MM.1S (cell line): ENCODE measurements around the gene TADA2B.

Source experiments
- DNase-seq: peaks from one replicate; pipeline ENCODE4 v3.0.0-alpha.2; 2015
- H2AFZ ChIP-seq: fragments of 300-600 bp; sonication (generic); 2 replicates; pipeline ENCODE4 v1.6.0; 2016; ENCODE audit warnings: antibody characterized with exemption, low read length
- H3F3A ChIP-seq: fragments of 300-600 bp; sonication (generic); 2 replicates; pipeline ENCODE4 v1.6.1; 2016; ENCODE audit warnings: mild to moderate bottlenecking, antibody characterized with exemption, low read length, moderate library complexity, mixed read lengths; ENCODE audit not compliant: insufficient read depth
- H3K27ac ChIP-seq: fragments of 300-600 bp; sonication (generic); 2 replicates; pipeline ENCODE4 v1.5.1; 2016; ENCODE audit warnings: mild to moderate bottlenecking, low read length
- H3K27me3 ChIP-seq: fragments of 300-600 bp; sonication (generic); replicated peaks from 2 replicates; pipeline ENCODE4 v1.6.0; 2016; ENCODE audit warnings: low read length; ENCODE audit not compliant: insufficient read depth
- H3K36me3 ChIP-seq: fragments of 300-600 bp; sonication (generic); replicated peaks from 2 replicates; pipeline ENCODE4 v1.6.1; 2016; ENCODE audit warnings: mild to moderate bottlenecking, low read length, mixed read lengths; ENCODE audit not compliant: insufficient read depth
- H3K4me1 ChIP-seq: fragments of 300-600 bp; sonication (generic); 2 replicates; pipeline ENCODE4 v1.6.1; 2016; ENCODE audit warnings: low read length, mixed read lengths
- H3K4me2 ChIP-seq: fragments of 300-600 bp; sonication (generic); 2 replicates; pipeline ENCODE4 v1.6.0; 2016; ENCODE audit warnings: low read depth, low read length
- H3K4me3 ChIP-seq: fragments of 300-600 bp; sonication (generic); 2 replicates; pipeline ENCODE4 v1.5.1; 2016; ENCODE audit warnings: low read length, mixed read lengths
- H3K79me2 ChIP-seq: fragments of 300-600 bp; sonication (generic); 2 replicates; pipeline ENCODE4 v1.6.1; 2016; ENCODE audit warnings: mixed run types, low read length, mixed read lengths
- H3K9ac ChIP-seq: fragments of 300-600 bp; sonication (generic); 2 replicates; pipeline ENCODE4 v1.6.1; 2016; ENCODE audit warnings: low read length, mixed read lengths
- H3K9me2 ChIP-seq: fragments of 300-600 bp; sonication (generic); replicated peaks from 2 replicates; pipeline ENCODE4 v1.6.1; 2016; ENCODE audit warnings: mild to moderate bottlenecking, low read length, mixed read lengths; ENCODE audit not compliant: insufficient read depth
- H3K9me3 ChIP-seq: fragments of 300-600 bp; sonication (generic); replicated peaks from 2 replicates; pipeline ENCODE4 v1.6.1; 2016; ENCODE audit warnings: mild to moderate bottlenecking, low read length, mixed read lengths; ENCODE audit not compliant: insufficient read depth
- H4K20me1 ChIP-seq: fragments of 300-600 bp; sonication (generic); 2 replicates; pipeline ENCODE4 v1.6.1; 2016; ENCODE audit warnings: mild to moderate bottlenecking, low read length, moderate library complexity, mixed read lengths; ENCODE audit not compliant: insufficient read depth
- CTCF ChIP-seq: fragments of 300-600 bp; sonication (generic); IDR thresholded peaks from 2 replicates; pipeline ENCODE4 v1.5.1; 2016; ENCODE audit warnings: antibody characterized with exemption, low read length, mixed read lengths
- EZH2 ChIP-seq: fragments of 300-600 bp; sonication (generic); optimal IDR thresholded peaks from 2 replicates; pipeline ENCODE3; 2017; ENCODE audit warnings: low read depth, mild to moderate bottlenecking, antibody characterized with exemption, low read length, mixed read lengths
- EZH2phosphoT487 ChIP-seq: fragments of 300-600 bp; sonication (generic); IDR thresholded peaks from 2 replicates; pipeline ENCODE4 v1.6.1; 2018; ENCODE audit warnings: antibody characterized with exemption, low read length

Gene TADA2B

GRCh38 chr4:7034262-7035081, 8.7 kb upstream of the TADA2B start:
- no peak for DNase-seq
- H3K79me2 ChIP-seq, result no peaks in the 10 kb centered on the region
- no peak overlapping the region for H3K27ac ChIP-seq
- H3K4me3 ChIP-seq, result no peak overlapping the region
- no peaks in the 10 kb centered on the region for H4K20me1 ChIP-seq
- no peak for TF ChIP-seq EZH2
- TF ChIP-seq EZH2phosphoT487, result no peak
- no peak for TF ChIP-seq CTCF
- H2AFZ ChIP-seq, result no peak overlapping the region
- H3K9me3 ChIP-seq, result no peaks in the 10 kb centered on the region
- H3K27me3 ChIP-seq, result no peaks in the 10 kb centered on the region
- H3K9me2 ChIP-seq, result no peaks in the 10 kb centered on the region
- no peak overlapping the region for H3K9ac ChIP-seq
- H3K36me3 ChIP-seq, result peaks cover 6% of the 10 kb centered on the region; the same call in 1 of the 2 replicates
- no peaks in the 10 kb centered on the region for H3F3A ChIP-seq
- H3K4me1 ChIP-seq, result no peaks in the 10 kb centered on the region
- no peak overlapping the region for H3K4me2 ChIP-seq

GRCh38 chr4:7037425-7037824, 5.7 kb upstream of the TADA2B start:
- Histone ChIP-seq H2AFZ (no peak overlapping the region), H3K9me2 (no peaks in the 10 kb centered on the region), H3K4me2 (no peak overlapping the region), H3K4me1 (0 out of 2 replicates have a peak, but pooled peaks cover 4% of the 10 kb centered on the region), H3K27me3 (0 out of 2 replicates have a peak, but pooled peaks cover 3% of the 10 kb centered on the region), H3K79me2 (no peaks in the 10 kb centered on the region), H3K4me3 (no peak overlapping the region), H3K9ac (no peak overlapping the region), H3K36me3 (no peaks in the 10 kb centered on the region), H4K20me1 (no peaks in the 10 kb centered on the region), H3F3A (no peaks in the 10 kb centered on the region), H3K27ac (no peak overlapping the region), H3K9me3 (no peaks in the 10 kb centered on the region)
- TF ChIP-seq EZH2phosphoT487 (no peak), EZH2 (no peak), CTCF (no peak; the same call in 1 of the 2 replicates)
- DNase-seq, result no peak

- TF ChIP-seq EZH2phosphoT487 (no peak), CTCF (no peak), EZH2 (no peak)
Measured at GRCh38 chr4:7040765-7041164, 2.4 kb upstream of the TADA2B start.

More at GRCh38 chr4:7040765-7041164, 2.4 kb upstream of the TADA2B start:
- no peaks in the 10 kb centered on the region for H3K36me3 ChIP-seq
- H3K4me1 ChIP-seq, result peaks cover 11% of the 10 kb centered on the region; the same call in 1 of the 2 replicates
- peaks cover 23% of the 10 kb centered on the region for H3K79me2 ChIP-seq
- H3K27ac ChIP-seq, result no peak overlapping the region
- H2AFZ ChIP-seq, result no peak overlapping the region
- no peak overlapping the region for H3K4me3 ChIP-seq
- H3K9ac ChIP-seq, result no peak overlapping the region
- no peaks in the 10 kb centered on the region for H3K9me3 ChIP-seq
- 0 out of 2 replicates have a peak, but pooled peaks cover 3% of the 10 kb centered on the region for H3K27me3 ChIP-seq
- no peaks in the 10 kb centered on the region for H4K20me1 ChIP-seq
- DNase-seq, result no peak
- no peak overlapping the region for H3K4me2 ChIP-seq
- H3F3A ChIP-seq, result no peaks in the 10 kb centered on the region
- H3K9me2 ChIP-seq, result no peaks in the 10 kb centered on the region
